H1 (cell line): ENCODE results near the gene UBE2O. TPM values are rescaled to one million over a fixed set of nuclear protein-coding genes. Genes with fewer than 3 reads are reported as not detected.

Experiments
- CTCF ChIA-PET: fragments of 300-600 bp; sonication (Branson Sonifier 250); formaldehyde crosslinking; loops from one replicate; lab custom pipeline; 2021; ENCODE audit not compliant: partially characterized antibody; lab: Charles Lee
- POLR2A ChIA-PET: fragments of 300-600 bp; sonication (Branson Sonifier 250); formaldehyde crosslinking; loops from one replicate; lab custom pipeline; 2021; ENCODE audit warnings: inconsistent platforms; ENCODE audit not compliant: partially characterized antibody; lab: Charles Lee
- DNase-seq, 2 experiments: peaks; one replicate each; pipeline versions ENCODE4 v3.0.0 to v3.0.0-alpha.2; 2010 to 2022; ENCODE audit warnings: low spot score in 2 of 2, low read depth in 1 of 2, mixed read lengths in 1 of 2
- FAIRE-seq: peaks from 2 replicates; lab custom pipeline; 2011; peaks lifted over from hg19 to GRCh38; lab: Jason Lieb, UNC
- H2AFZ ChIP-seq: 2 replicates; pipeline ENCODE4 v1.8.1; 2012; ENCODE audit warnings: low read length, inconsistent platforms
- H2AK5ac ChIP-seq: 2 replicates; pipeline ENCODE4 v1.6.1; 2013; ENCODE audit warnings: low read depth, low read length
- H2BK120ac ChIP-seq: replicated peaks from 2 replicates; pipeline ENCODE3; 2013; ENCODE audit warnings: low read depth, low read length, inconsistent platforms
- H2BK12ac ChIP-seq: 2 replicates; pipeline ENCODE4 v1.6.1; 2013; ENCODE audit warnings: low read depth, low read length
- H2BK15ac ChIP-seq: 2 replicates; pipeline ENCODE4 v1.6.1; 2013; ENCODE audit warnings: low read length
- H2BK20ac ChIP-seq: 2 replicates; pipeline ENCODE4 v1.6.1; 2013; ENCODE audit warnings: low read length
- H2BK5ac ChIP-seq: 2 replicates; pipeline ENCODE4 v1.6.1; 2013; ENCODE audit warnings: low read depth, low read length
- H3K14ac ChIP-seq: 2 replicates; pipeline ENCODE4 v1.6.1; 2013; ENCODE audit warnings: inconsistent platforms; ENCODE audit not compliant: insufficient read length
- H3K18ac ChIP-seq: 2 replicates; pipeline ENCODE4 v1.6.1; 2013; ENCODE audit warnings: low read length; ENCODE audit errors: extremely low read depth
- H3K23ac ChIP-seq: 2 replicates; pipeline ENCODE4 v1.6.1; 2013; ENCODE audit warnings: inconsistent platforms; ENCODE audit not compliant: insufficient read length
- H3K23me2 ChIP-seq: 2 replicates; pipeline ENCODE4 v1.6.1; 2013; ENCODE audit warnings: low read depth, low read length
- H3K27ac ChIP-seq: 2 replicates; pipeline ENCODE4 v1.6.1; 2011; ENCODE audit warnings: low read depth, low read length, inconsistent platforms
- H3K27me3 ChIP-seq, 4 experiments: replicated peaks in 1 of 4; 1 replicate in 1 of 4; 2 replicates in 3 of 4; pipeline versions ENCODE4 v1.6.1 to v1.8.1; 2011 to 2013; ENCODE audit warnings: low read length in 3 of 4, mild to moderate bottlenecking in 3 of 4, inconsistent platforms in 2 of 4, mixed read lengths in 2 of 4, moderate library complexity in 1 of 4; ENCODE audit not compliant: control insufficient read depth in 3 of 4, insufficient read depth in 3 of 4; ENCODE audit errors: extremely low read depth in 1 of 4
- H3K36me3 ChIP-seq, 4 experiments: 2 replicates each; pipeline versions ENCODE4 v1.6.1 to v1.8.1; 2011 to 2013; ENCODE audit warnings: mild to moderate bottlenecking in 4 of 4, low read length in 3 of 4, moderate library complexity in 2 of 4, control low read depth in 1 of 4, inconsistent platforms in 1 of 4; ENCODE audit not compliant: insufficient read depth in 4 of 4, control insufficient read depth in 2 of 4
- H3K4ac ChIP-seq: replicated peaks from 2 replicates; pipeline ENCODE3; 2013; ENCODE audit warnings: low read length, low read depth, mixed read lengths, inconsistent platforms; ENCODE audit not compliant: insufficient read length
- H3K4me1 ChIP-seq, 4 experiments: replicated peaks in 1 of 4; 1 replicate in 1 of 4; 2 replicates in 3 of 4; pipeline versions ENCODE4 v1.6.1 to v1.8.1; 2011 to 2013; ENCODE audit warnings: low read length in 3 of 4, inconsistent platforms in 2 of 4, mixed read lengths in 1 of 4; ENCODE audit not compliant: insufficient read depth in 4 of 4, control insufficient read depth in 3 of 4
- H3K4me2 ChIP-seq, 2 experiments: 2 replicates each; pipeline versions ENCODE4 v1.6.1 to v1.8.1; 2011 to 2013; ENCODE audit warnings: low read depth in 2 of 2, low read length in 2 of 2, control low read depth in 1 of 2, inconsistent platforms in 1 of 2, mild to moderate bottlenecking in 1 of 2; ENCODE audit not compliant: insufficient read depth in 1 of 2
- H3K4me3 ChIP-seq, 4 experiments: fragments of 200-600, 300-600 bp in 1 of 4; sonication (generic), shearing (Covaris generic), sonication (Bioruptor Twin) in 1 of 4; 2 replicates each; pipeline versions ENCODE4 v1.5.1 to v1.8.1; 2011 to 2016; ENCODE audit warnings: low read length in 4 of 4, low read depth in 3 of 4, control low read depth in 2 of 4, inconsistent platforms in 2 of 4, mild to moderate bottlenecking in 2 of 4, mixed read lengths in 1 of 4, moderate library complexity in 1 of 4; ENCODE audit not compliant: insufficient read depth in 2 of 4; ENCODE audit errors: extremely low read depth in 1 of 4
- H3K56ac ChIP-seq: replicated peaks from 2 replicates; pipeline ENCODE3; 2013; ENCODE audit warnings: low read depth, mild to moderate bottlenecking, mixed read lengths, low read length, inconsistent platforms; ENCODE audit not compliant: insufficient read length
- H3K79me1 ChIP-seq: 2 replicates; pipeline ENCODE4 v1.6.1; 2013; ENCODE audit warnings: low read depth, low read length, control low read depth
- H3K79me2 ChIP-seq, 2 experiments: 2 replicates each; pipeline versions ENCODE4 v1.6.1 to v1.8.1; 2012 to 2013; ENCODE audit warnings: low read length in 2 of 2, mild to moderate bottlenecking in 2 of 2, inconsistent platforms in 1 of 2; ENCODE audit not compliant: insufficient read depth in 2 of 2, control insufficient read depth in 1 of 2
- H3K9ac ChIP-seq, 4 experiments: replicated peaks in 1 of 4; 1 replicate in 1 of 4; 2 replicates in 3 of 4; pipeline versions ENCODE4 v1.6.1 to v1.8.1; 2011 to 2013; ENCODE audit warnings: low read depth in 3 of 4, low read length in 3 of 4, control low read depth in 2 of 4, mild to moderate bottlenecking in 2 of 4, moderate library complexity in 2 of 4, inconsistent platforms in 1 of 4; ENCODE audit errors: extremely low read depth in 1 of 4
- H3K9me3 ChIP-seq, 2 experiments: 2 replicates each; pipeline versions ENCODE4 v1.6.1 to v1.8.1; 2012 to 2013; ENCODE audit warnings: mild to moderate bottlenecking in 2 of 2, moderate library complexity in 2 of 2, control low read depth in 1 of 2, inconsistent platforms in 1 of 2, low read depth in 1 of 2, low read length in 1 of 2, mixed read lengths in 1 of 2; ENCODE audit not compliant: insufficient read depth in 2 of 2
- H4K20me1 ChIP-seq, 2 experiments: replicated peaks in 1 of 2; 2 replicates each; pipeline versions ENCODE3 to v1.8.1; 2011 to 2013; ENCODE audit warnings: inconsistent platforms in 2 of 2, low read length in 2 of 2, mild to moderate bottlenecking in 1 of 2; ENCODE audit not compliant: insufficient read depth in 2 of 2, control insufficient read depth in 1 of 2
- H4K5ac ChIP-seq: 2 replicates; pipeline ENCODE4 v1.6.1; 2013; ENCODE audit warnings: low read length, low read depth, mixed read lengths, inconsistent platforms; ENCODE audit not compliant: insufficient read length
- H4K8ac ChIP-seq: 2 replicates; pipeline ENCODE4 v1.8.0; 2013; ENCODE audit warnings: mild to moderate bottlenecking, moderate library complexity, low read length, inconsistent platforms; ENCODE audit not compliant: insufficient read depth; ENCODE audit errors: extremely low read depth
- H4K91ac ChIP-seq: replicated peaks from 2 replicates; pipeline ENCODE3; 2013; ENCODE audit warnings: low read length, mixed read lengths, inconsistent platforms; ENCODE audit not compliant: insufficient read length
- CBX5 ChIP-seq: fragments of 300-800, 300-1000 bp; sonication (generic); IDR thresholded peaks from 2 replicates; pipeline ENCODE4 v1.7.1; 2016; ENCODE audit warnings: antibody characterized with exemption, low read length, low read depth
- EP300 ChIP-seq, 2 experiments: IDR thresholded peaks; 1 replicate in 1 of 2; 2 replicates in 1 of 2; pipeline ENCODE4 v1.6.1; 2011 to 2012; ENCODE audit warnings: low read depth in 2 of 2, low read length in 2 of 2, mild to moderate bottlenecking in 2 of 2, borderline replicate concordance in 1 of 2, inconsistent platforms in 1 of 2, moderate library complexity in 1 of 2
- FOSL1 ChIP-seq: IDR thresholded peaks from 2 replicates; pipeline ENCODE4 v1.6.1; 2011; ENCODE audit warnings: mild to moderate bottlenecking, low read depth, low read length, moderate library complexity; ENCODE audit not compliant: insufficient read depth
- GTF2F1 ChIP-seq: IDR thresholded peaks from 2 replicates; pipeline ENCODE4 v1.6.1; 2012; ENCODE audit warnings: low read depth, low read length, improper control_type of control experiment, borderline replicate concordance
- KDM1A ChIP-seq: fragments of 200-600, 300-600 bp; sonication (generic); IDR thresholded peaks from 2 replicates; pipeline ENCODE4 v1.7.1; 2016; ENCODE audit warnings: mild to moderate bottlenecking, low read length, borderline replicate concordance
- MAFK ChIP-seq: IDR thresholded peaks from 2 replicates; pipeline ENCODE4 v1.6.1; 2012; ENCODE audit warnings: low read depth, mild to moderate bottlenecking, improper control_type of control experiment, low read length
- RNF2 ChIP-seq: fragments of 200-900, 300-1000 bp; sonication (generic); IDR thresholded peaks from 2 replicates; pipeline ENCODE4 v1.7.1; 2016; ENCODE audit warnings: borderline replicate concordance, low read depth, mild to moderate bottlenecking, antibody characterized with exemption, low read length; ENCODE audit not compliant: poor library complexity, severe bottlenecking; ENCODE audit errors: missing control alignments
- SP2 ChIP-seq: IDR thresholded peaks from 2 replicates; pipeline ENCODE4 v1.6.1; 2012; ENCODE audit warnings: mild to moderate bottlenecking, low read length, inconsistent platforms
- TBP ChIP-seq: IDR thresholded peaks from 2 replicates; pipeline ENCODE4 v1.6.1; 2011; ENCODE audit warnings: low read depth, low read length, improper control_type of control experiment
- YY1 ChIP-seq: IDR thresholded peaks from 2 replicates; pipeline ENCODE4 v1.6.1; 2011; ENCODE audit warnings: low read depth, mild to moderate bottlenecking, low read length
- ZNF274 ChIP-seq: IDR thresholded peaks from 2 replicates; pipeline ENCODE4 v1.7.0; 2012; ENCODE audit warnings: low read length, borderline replicate concordance; ENCODE audit errors: extremely low read depth
- WGBS, 2 experiments: shearing (Covaris generic) in 1 of 2; methylation state at CpG; one replicate each; pipeline versions ENCODE4 v1.1.6 to v1.1.7; 2013 to 2015; ENCODE audit warnings: low lambda C conversion rate in 2 of 2, mixed read lengths in 2 of 2, inconsistent platforms in 1 of 2, low coverage in 1 of 2, missing lambda C conversion rate in 1 of 2; ENCODE audit not compliant: insufficient replicate concordance in 2 of 2, insufficient coverage in 1 of 2, insufficient read length in 1 of 2; ENCODE audit errors: extremely low coverage in 1 of 2, missing lambda C conversion rate in 1 of 2; 5-methylcytosine and 5-hydroxymethylcytosine counted together
- polyA plus RNA-seq, 7 experiments: library from polyadenylated mRNA; depleted of rRNA in 3 of 7; stranded (reverse) in 5 of 7; unstranded in 2 of 7; fragments of >200 nt in 5 of 7; fragments of 200-250 nt in 2 of 7; gene quantifications; 1 replicate in 5 of 7; 2 replicates in 1 of 7; 4 replicates in 1 of 7; pipeline versions ENCODE4 v1.2.1 to v1.2.3, GENCODE V29; 2011 to 2013; ENCODE audit warnings: missing spikeins in 2 of 7, mixed read lengths in 2 of 7
- total RNA-seq: library from RNA; stranded (reverse); fragmentation: NEBNext Ultra II Directional; extraction: Animal tissue kit (Norgen Biotek cat#: 25700); gene quantifications from 2 replicates; pipeline ENCODE4 v1.2.1, GENCODE V29; 2021
- TF ChIP-seq, protein P1 (sequence below): IDR thresholded peaks from 2 replicates; pipeline ENCODE4 v1.6.1; 2011; ENCODE audit warnings: low read depth, mild to moderate bottlenecking, low read length; ENCODE audit not compliant: insufficient read depth

The UBE2O gene
- total and polyA plus RNA-seq, 2 of the 8 experiments (the other 6 are each of a cell fraction or from before 2014, with no cell fraction given): 24.4 to 63.0 TPM

GRCh38 chr17:76499267-76499667 is 46.3 kb upstream of the UBE2O start:
- ChIA-PET POLR2A (interaction anchor here (0.5 to 3.8 kb wide), 9 partner anchors 10 to 112 kb away, joined by 3 to 15 read pairs (median 3); partner anchors contain the start of gene PRCD), CTCF (interaction anchor here (0.9 to 20.2 kb wide), 9 partner anchors 8 to 101 kb away, joined by 3 to 446 read pairs (median 9); partner anchors contain the start of gene AANAT)
- DNase-seq: no peak
- no peak overlapping the region for H3K4ac ChIP-seq
- H2BK15ac ChIP-seq: 0 out of 2 replicates have a peak overlapping the region, but pooled peaks have one; percentile 61
- WGBS, 2 experiments: 75% methylated on average over 5 of the region's 5 CpGs; no CpG with 5 or more reads in 1 of the 2 experiments
- H2BK120ac ChIP-seq: no peak overlapping the region
- peak overlapping the region in 1 of 4 experiments; percentile 34; a peak in 1 of 8 replicates for H3K4me3 ChIP-seq
- H3K23me2 ChIP-seq: peaks cover 7% of the 10 kb centered on the region; the same call in 1 of the 2 replicates
- no peaks in the 10 kb centered on the region for H3K27me3 ChIP-seq
- no peaks in the 10 kb centered on the region for H3K9me3 ChIP-seq
- no peak overlapping the region for H3K18ac ChIP-seq
- H3K56ac ChIP-seq: no peak overlapping the region
- peaks cover 12% of the 10 kb centered on the region for H3K79me1 ChIP-seq
- no peaks in the 10 kb centered on the region for H3K36me3 ChIP-seq
- peaks cover 11 to 39% (median 34%) of the 10 kb centered on the region in 4 experiments for H3K4me1 ChIP-seq
- H3K14ac ChIP-seq: no peak overlapping the region
- FAIRE-seq: no peak
- no peak overlapping the region for H2BK5ac ChIP-seq
- H4K20me1 ChIP-seq: peaks cover 4 to 25% of the 10 kb centered on the region in 2 experiments
- H4K91ac ChIP-seq: no peak overlapping the region
- H4K5ac ChIP-seq: no peak overlapping the region
- peak overlapping the region in 1 of 2 experiments; percentile 81; a peak in 2 of 4 replicates for H3K4me2 ChIP-seq
- H3K23ac ChIP-seq: no peak overlapping the region
- H3K79me2 ChIP-seq: peaks cover 0 to 6% of the 10 kb centered on the region in 2 experiments; a peak in 2 of 4 replicates
- peak overlapping the region in 1 of 4 experiments; percentile 24; a peak in 1 of 7 replicates for H3K9ac ChIP-seq
- no peak overlapping the region for H2AK5ac ChIP-seq
- no peak overlapping the region for H3K27ac ChIP-seq
- no peak overlapping the region for H2AFZ ChIP-seq
- peak overlapping the region; percentile 27; the same call in 1 of the 2 replicates for H2BK12ac ChIP-seq
- H4K8ac ChIP-seq: no peak overlapping the region
- H2BK20ac ChIP-seq: no peak overlapping the region
- TF ChIP-seq RNF2 (no peak), TBP (no peak), CBX5 (no peak), ZNF274 (no peak), YY1 (no peak), MAFK (no peak), SP2 (no peak), KDM1A (no peak), GTF2F1 (no peak), EP300 (IDR thresholded peaks at IDR 0.05; ENCODE audit: borderline replicate concordance in 1 of 2, low read depth in 2 of 2, low read length in 2 of 2) (no peak), FOSL1 (no peak)
- TF ChIP-seq, protein P1, sequence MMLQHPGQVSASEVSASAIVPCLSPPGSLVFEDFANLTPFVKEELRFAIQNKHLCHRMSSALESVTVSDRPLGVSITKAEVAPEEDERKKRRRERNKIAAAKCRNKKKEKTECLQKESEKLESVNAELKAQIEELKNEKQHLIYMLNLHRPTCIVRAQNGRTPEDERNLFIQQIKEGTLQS: no peak
